Hematopoietic multipotent progenitor cell treated with erythropoietin and hydrocortisone succinate and interleukin-3 and kit ligand, for 6 days (in vitro differentiated cells): ENCODE results near the gene ZNF506.
"Not testable (repeated sequence)": the region's sequence is repeated elsewhere in the genome, so short reads cannot be mapped to it uniquely, and the experiment has no call there.

Source experiments
- DNase-seq: peaks from one replicate; pipeline ENCODE4 v3.0.0-alpha.2; 2015

ZNF506 gene

DNA sequence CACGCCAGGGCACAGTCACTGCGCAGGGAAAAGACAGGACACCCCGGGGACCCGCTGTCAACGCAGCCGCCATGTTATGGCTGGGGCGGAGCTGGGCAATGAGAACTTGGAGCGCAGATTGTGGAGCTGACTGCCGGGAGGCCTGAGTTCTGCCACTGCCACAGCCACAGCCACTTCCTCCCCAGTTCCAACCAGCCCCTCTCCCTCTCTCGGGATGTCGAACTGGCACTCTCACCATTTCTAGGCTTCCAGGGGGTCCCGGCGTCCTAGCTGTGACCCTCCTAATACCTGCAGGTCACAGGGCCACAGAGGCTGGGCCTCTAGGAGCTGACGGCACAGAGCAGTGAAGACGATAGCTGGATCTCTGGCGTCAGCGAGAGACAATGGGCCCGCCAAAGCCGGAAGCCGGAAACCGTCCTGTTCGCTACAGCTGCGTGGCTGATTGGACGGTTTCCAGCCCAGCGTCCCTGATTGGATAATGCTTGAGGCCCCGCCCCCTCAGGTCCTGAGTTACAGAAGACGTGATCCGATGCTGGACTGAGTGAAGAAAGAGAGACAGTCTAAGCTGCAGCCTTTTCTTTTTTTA is at the start of gene ZNF506:
Gene ZNF506, minus strand, starts transcription at position 385 of the 586 bp plus-strand sequence. Its CDS starts 147 bp downstream, at position 238.
- peak; percentile 95 for DNase-seq

DNA sequence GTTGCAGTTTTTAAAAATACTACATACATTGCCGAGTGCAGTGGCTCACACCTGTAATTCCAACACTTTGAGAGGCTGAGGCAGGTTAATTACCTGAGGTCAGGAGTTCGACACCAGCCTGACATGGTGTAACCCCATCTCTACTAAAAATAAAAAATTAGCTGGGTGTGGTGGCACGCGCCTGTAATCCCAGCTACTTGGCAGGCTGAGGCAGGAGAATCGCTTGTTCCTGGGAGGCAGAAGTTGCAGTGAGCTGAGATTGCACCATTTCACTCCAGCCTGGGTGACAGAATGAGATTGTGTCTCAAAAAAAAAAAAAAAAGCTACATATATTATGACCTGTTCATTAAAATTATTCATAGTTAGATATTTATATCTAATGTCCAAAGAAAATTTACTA is 48.5 kb upstream of the ZNF506 start:
- DNase-seq, result not testable (repeated sequence)

DNA sequence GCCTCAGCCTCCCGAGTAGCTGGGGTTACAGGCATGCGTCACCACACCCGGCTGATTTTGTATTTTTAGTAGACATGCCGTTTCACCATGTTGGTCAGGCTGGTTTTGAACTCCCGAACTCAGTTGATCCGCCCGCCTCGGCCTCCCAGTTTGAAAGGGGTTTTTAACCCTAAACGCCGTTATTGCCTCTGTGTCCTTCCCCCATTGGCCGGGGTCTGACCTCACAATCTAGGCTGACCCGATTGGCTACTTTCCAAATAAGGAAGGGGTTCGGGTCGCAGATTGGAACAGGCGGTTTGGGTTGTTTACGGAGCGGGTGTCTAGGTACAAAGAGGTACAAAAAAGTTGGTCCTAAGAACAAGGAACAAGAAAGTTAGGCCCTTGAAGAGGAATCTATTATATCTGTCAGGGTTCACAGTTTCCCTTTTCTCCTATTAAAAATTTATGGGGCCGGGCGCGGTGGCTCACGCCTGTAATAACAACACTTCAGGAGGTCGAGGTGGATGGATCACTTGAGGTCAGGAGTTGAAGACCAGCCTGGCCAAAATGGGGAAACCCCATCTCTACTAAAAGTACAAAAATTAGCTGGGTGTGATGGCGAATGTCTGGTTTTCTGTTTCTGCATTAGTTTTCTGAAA is 45.2 kb upstream of the ZNF506 start:
- DNase-seq, result peak; percentile 42

DNA sequence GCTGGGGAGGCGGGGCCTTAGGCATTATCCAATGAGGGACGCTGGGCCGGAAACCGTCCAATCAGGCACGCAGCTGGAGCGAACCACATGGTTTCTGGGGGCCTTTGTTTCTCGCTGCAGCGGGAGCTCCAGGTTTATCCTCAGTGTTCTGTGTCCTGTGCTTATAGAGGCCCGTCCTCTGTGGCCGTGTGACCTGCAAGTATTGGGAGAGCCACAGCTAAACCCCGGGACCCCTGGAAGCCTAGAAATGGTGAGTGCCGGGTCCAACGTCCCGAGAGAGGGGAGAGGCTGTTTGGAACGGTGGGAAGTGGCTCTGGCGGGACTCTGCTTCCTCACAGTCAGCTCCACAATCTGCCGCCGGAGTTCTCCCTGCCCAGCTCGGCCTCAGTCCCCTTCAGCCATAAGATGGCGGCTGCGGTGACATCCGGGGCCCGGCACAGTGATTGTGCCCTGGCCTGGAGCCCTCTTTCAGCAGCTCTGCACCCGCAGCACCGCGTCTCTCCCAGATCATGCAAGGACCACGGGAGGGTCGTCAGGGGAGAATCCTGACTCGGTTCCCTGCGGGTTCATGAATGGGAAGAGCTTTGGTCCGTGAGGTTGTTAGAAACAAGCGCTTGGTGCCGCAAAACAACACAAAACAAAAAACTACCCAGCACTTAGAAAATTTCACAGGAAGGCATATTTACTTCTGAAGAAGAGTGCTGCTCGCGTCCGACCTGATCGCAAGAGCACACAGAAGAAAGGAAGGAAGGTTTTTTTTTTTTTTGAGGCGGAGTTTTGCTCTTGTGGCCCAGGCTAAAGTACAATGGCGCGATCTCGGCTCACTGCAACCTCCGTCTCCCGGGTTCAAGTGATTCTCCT is 44.4 kb upstream of the ZNF506 start, which contains the start of gene ZNF253:
Gene ZNF253, plus strand, starts transcription at position 133 of the 861 bp plus-strand sequence. Its CDS starts 115 bp downstream, at position 248.
- DNase-seq, result peak; percentile 97

DNA sequence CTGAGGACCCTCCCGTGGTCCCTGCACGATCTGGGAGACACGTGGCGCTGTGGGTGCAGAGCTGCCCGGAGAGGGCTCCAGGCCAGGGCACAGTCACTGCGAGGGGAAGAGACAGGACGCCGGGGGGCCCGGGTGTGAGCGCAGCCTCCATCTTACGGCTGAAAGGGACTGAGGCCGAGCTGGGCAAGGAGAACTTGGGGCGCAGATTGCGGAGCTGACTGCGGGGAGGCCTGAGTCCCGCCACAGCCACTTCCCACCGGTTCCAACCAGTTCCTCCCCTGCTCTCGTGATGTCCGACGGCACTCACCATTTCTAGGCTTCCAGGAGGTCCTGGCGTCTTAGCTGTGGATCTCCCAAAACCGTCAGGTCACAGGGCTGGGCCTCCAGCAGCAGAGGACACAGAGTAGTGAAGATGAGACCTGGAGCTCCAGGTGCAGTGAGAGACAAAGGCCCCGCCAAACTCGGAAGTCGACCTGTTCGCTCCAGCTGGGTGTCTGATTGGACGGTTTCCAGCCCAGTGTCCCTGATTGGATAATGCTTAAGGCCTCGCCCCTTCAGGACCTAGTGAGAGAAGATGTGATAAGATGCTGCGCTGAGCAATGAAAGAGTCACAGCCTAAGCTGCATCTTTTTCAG is 39.3 kb upstream of the ZNF506 start:
- no peak for DNase-seq

DNA sequence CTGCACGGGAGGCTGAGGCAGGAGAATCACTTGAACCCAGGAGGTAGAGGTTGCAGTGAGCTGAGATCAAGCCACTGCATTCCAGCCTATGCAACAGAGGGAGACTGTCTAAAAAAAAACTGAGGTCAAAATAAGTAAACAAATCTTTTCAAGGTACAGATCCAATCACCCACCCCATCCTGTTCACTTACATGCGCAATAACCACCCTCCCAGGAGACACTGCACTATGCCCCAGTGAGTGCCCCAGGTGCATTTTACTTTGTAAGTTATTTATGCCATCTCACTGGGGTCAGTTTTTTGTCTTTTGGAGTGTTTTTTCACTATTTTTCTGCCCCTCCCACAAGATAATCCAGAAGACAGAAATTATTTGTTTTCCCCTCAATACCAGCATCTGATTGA is 37.2 kb upstream of the ZNF506 start:
- DNase-seq, result no peak

DNA sequence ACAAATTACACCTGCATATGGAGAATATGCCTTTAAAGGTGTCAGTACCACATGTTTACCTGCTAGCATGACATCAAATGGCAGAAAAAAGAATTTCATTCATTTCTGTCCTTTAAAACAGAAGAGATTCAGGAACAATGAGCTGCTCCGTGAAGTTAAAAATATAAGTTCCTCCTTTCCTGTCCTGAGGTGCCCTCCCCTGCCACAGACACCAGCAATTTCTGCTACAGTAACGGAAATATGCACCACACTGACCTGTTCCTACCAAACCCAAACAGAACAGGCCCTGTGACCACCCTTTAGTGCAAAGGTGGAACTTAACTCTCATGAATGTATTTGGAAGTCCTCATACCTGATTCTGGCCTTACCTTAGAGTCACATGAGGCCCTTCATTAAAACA is 30.2 kb upstream of the ZNF506 start:
- DNase-seq, result not testable (repeated sequence)

DNA sequence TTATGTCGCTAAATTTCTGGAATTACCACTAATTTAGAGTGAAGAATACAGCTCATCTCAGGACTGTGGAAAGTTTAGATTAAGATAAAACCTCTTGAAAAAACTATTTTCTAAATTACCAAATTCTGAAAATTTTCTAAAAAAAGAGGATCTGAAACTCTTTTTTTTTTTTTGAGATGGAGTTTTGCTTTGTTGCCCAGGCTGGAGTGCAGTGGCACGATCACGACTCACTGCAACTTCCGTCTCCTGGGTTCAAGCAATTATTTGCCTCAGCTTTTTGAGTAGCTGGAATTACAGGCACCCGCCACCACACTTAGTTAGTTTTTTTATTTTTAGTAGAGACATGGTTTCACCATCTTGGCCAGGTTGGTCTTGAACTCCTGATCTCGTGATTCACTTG is 27.5 kb upstream of the ZNF506 start:
- DNase-seq, result no peak

DNA sequence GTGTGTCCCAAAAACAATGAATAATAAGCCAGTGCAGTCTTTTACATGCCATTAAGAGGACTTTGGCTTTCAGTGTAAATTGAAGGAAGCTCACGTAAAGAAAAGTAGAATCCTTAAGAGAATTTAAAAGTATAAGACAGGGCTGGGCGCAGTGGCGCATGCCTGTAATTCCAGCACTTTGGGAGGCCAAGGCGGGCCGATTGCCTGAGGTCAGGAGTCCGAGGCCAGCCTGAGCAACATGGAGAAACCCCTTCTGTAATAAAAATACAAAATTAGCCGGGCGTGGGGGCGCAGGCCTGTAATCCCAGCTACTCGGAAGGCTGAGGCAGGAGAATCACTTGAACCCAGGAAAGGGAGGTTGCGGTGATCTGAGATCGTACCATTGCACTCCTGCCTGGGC is 26.2 kb upstream of the ZNF506 start:
- DNase-seq, result no peak

DNA sequence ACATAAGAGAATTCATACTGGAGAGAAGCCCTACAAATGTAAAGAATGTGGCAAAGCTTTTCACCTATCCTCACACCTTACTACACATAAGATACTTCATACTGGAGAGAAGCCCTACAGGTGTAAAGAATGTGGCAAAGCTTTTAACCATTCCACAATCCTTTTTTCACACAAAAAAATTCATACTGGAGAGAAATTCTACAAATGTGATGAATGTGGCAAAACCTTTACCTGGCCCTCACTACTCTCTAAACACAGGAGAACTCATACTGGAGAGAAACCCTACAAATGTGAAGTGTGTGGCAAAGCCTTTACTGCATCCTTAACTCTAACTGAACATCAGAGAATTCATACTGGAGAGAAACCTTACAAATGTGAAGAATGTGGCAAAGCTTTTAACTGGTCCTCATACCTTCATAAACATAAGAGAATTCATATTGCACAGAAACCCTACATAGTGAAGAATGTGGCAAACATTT is 14.0 kb upstream of the ZNF506 start:
- DNase-seq, result peak; percentile 3

DNA sequence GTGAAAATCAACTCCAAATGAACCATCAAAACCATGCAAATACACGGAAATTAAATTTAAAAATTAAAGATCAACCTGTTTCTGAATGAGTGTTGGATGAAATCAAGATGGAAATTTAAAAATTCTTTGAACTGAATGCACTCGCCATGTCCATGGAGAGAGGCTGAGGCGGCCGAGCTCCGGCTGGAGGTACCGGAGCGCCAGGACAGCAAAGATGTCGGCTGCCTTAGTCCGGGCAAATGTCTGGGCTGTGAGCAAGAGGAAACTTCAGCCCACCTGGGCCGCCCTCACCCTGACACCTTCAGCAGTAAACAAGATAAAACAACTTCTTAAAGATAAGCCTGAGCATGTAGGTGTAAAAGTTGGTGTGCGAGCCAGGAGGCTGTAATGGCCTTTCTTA is 5.3 kb upstream of the ZNF506 start:
- DNase-seq, result no peak

DNA sequence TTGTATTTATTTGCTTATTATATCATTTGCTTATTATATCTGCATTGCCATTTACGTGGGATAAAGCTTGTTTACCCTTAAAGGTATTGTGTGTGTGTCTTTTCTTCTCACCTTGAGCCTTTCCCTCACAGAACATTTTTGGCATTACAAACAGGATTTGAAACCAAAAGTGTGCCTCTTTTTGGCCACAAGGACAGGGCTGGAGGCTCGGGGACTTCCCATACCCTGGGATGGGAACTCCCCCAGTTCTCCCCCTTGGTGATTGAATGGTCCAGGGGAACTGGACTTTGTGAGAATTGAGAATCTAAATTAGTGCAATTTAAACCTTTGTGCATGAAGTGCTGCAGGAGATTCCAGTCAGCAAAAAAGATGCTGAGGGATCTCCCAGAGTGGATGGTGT is 2.4 kb upstream of the ZNF506 start:
- DNase-seq, result no peak

DNA sequence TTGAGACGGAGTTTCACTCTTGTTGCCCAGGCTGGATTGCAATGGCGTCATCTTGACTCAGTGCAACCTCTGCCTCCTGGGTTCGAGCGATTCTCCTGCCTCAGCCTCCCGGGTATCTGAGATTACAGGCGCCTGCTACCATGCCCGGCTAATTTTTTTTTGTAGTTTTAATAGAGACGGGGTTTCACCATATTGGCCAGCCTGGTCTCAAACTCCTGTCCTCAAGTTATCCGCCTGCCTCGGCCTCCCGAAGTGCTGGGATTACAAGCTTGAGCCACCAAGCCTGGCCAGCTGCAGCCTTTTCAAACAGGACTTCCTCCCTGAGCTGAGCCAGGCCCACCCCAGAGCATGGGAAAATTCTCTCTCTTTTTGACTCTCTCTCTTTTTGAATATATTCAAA is 426 bp upstream of the ZNF506 start:
- DNase-seq, result not testable (repeated sequence)

DNA sequence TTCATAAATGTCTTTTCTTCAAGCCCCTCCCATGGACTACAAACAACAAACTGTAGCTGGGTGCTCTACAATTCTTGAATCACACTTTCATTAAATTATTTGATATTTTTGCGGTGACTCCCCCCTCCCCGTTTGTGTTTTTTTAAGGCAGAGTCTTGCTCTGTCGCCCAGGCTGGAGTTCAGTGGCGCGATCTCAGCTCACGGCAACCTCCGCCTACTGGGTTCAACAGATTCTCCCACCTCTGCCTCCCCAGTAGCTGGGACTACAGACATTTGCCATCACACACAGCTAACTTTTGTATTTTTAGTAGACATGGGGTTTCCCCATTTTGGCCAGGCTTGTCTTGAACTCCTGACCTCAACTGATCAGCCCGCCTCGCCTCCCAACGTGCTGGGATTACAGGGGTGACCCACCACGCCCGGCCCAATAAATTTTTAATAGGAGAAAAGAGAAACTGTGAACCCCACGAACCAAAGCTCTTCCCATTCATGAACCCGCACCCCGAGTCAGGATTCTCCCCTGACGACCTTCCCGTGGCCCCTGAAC is 703 bp downstream of the ZNF506 start:
- no peak for DNase-seq

DNA sequence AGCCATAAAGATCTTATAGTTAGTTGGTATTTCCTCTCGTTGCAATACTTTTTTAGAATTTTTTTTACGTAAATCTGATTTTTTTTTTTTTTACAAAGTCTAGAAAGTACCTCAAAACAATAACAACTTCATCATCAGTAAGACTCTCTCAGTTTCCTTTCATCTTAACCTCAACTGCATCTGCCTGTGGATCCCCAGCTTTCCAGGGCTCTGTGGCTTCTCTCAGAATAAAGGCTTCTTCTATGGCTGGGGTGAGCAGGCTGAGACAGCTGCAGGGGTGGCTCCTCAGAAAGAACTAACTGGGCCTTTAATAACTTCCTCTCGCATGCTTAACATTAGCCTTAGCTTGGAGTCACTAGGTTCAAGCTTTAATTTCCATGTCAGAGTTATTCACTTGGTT is 4.2 kb downstream of the ZNF506 start:
- DNase-seq, result no peak

DNA sequence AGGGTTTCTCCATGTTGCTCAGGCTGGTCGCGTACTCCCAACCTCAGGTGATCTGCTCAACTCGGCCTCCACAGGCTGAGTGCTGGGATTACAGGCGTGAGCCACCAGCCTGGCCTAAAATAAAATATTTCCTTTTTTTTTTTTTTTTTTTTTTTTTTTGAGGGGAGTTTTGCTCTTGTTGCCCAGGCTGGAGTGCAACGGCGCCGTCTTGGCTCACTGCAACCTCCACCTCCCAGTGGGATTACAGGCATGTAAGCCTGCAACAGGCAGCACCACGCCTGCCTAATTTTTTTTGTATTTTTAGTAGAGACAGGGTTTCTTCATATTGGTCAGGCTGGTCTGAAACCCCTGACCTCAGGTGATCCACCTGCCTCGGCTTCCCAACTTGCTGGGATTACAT is 4.9 kb downstream of the ZNF506 start:
- DNase-seq, result no peak

DNA sequence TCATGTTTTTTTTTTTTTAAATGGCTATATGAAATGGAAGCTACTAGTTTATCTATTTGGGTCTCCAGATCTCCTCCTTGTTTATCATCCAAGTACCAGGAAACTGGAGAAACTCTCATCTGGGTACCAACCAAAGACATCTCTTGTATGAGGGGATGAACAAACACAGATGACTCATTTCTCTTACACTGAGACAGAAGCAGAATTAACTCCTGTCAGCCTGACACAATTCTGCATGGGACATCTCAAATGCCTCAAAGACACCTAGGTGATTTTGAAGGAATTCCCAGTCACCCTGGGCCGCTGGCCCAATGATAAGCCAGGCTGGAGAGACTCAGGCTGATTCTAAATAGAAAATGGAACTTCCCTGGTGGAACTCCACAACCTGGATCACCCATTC is 9.6 kb downstream of the ZNF506 start:
- DNase-seq, result not testable (repeated sequence)

DNA sequence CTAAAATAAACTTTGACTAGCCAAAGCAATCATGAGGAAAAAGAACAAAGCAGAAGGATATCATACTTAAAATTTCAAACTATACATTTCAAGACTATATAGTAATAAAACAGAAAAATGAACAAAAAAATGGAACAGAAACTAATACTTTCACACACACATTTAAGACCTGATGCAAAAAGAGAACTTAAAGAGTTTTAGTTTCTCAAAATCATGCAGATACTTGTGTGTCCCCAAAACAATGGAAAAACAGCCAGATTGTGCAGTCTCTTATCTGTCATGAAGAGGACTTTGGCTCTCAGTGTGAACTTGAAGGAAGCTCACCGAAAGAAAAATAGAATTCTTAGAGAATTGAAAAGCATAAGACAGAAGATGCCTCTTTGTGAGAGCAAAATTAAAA is 16.1 kb downstream of the ZNF506 start:
- DNase-seq, result no peak

DNA sequence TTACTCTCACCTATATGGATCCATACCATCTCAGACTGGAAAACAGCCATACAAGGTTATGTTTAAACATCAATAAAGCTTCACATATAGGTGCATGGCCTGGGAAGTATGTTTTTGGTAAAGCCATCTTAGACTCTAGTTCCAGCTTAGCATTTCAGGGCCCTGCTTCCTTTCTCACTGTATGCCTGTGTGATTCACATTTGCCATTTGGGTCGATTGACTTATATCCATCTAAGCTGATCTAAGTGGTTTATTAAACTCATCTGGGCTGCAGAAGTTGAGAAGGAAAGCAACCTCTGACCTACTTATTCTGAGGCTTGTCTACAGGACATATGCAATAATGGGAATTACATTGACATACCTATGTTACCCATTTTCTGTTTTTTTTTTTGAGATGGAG is 33.5 kb downstream of the ZNF506 start:
- no peak for DNase-seq

DNA sequence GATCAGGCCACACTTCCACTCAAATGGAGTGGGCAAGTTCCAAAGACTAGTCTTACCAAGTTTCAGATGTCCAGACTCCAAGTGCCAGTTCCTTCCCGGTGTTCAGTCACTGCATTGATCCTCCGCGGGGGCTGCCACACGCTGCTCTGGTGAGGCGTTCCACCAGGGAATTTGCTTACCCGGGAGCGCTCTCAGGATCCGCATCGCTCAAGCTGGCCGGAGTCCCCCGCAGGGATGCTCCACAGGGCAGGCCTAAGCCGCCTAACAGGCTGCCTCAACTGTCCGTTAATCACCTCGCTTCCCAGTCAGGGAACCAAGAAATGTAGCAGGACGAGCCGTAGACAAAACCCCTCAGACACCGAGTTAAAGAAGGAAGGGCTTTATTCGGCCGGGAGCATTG is 36.1 kb downstream of the ZNF506 start:
- not testable (repeated sequence) for DNase-seq

DNA sequence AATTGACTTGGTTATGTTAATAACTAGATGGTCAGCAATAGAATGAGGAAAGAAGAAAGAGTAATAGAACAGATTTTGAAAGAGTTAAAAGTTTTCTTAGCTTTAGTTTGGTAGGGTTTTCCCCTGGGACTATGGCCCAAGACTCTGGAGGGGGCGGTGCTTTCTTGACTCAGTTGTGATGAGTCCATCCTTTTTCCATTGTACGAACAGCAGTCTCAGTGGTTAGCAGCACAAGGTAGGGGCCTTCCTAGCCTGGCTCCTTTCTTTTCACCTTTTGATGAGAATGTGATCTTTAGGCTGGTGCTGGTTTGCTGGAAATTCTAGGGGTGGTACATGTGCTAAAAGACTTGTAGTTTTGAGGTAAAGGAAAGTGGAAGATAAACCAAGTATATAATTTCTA is 38.8 kb downstream of the ZNF506 start:
- no peak for DNase-seq

DNA sequence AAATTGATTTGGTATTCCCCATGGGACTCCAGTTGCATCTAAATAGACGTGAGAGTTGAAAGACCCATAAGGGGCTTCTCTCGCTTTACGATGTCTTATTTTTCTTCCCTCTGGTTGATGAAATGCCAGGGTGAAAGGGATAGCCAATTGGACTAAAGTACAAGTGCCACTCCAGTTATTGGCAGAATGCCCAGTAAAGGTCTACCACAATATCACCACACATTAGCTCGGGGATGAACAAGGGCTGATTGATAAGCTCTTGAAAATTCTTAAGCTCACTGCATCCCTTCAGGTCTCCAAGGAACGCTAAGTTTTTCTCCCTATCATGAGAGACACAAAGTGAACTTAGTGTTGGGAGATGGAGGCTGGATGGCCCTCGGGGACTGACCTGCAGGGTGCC is 39.8 kb downstream of the ZNF506 start:
- DNase-seq, result peak; percentile 65

DNA sequence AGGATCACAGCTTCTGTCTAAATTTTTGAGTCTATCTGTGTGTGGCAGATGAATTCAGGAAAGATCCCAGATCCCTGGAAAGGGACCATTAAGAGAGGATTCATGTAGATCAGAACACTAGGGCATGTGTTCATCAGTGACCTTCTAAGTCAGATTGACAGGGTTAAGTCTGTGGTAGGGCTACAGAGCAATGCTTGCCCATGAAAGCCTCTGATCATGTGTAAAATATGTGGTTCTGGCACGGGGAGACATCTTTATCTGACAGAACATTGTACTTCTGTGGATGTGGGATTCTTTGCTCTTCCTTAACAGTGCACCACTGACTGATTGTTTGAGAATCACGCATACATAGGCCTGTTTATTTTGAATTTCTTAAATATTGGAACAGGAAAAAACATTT is 42.9 kb downstream of the ZNF506 start:
- no peak for DNase-seq
